ENCODE data around the gene DOK3.

Gene DOK3

DNA sequence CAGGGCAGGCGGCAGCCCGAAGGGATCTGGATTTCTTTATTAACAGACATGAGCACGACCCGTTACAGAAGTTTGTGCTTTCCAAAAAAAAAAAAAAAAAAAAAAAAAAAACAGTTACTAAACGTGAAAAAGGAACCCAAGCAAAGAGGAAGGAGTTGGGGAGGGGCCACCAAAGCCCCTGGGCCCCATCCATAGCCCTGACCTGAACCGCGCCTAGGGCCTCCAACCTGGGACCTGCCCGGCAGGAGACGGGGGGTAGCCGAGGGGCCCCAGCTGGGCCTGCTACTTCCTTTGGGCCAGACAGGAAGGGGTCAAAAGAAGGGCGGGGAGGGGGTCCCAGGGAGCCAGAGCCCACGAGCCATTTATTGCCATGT is 53.0 kb downstream of the DOK3 start:
- TF ChIP-seq, protein P1, sequence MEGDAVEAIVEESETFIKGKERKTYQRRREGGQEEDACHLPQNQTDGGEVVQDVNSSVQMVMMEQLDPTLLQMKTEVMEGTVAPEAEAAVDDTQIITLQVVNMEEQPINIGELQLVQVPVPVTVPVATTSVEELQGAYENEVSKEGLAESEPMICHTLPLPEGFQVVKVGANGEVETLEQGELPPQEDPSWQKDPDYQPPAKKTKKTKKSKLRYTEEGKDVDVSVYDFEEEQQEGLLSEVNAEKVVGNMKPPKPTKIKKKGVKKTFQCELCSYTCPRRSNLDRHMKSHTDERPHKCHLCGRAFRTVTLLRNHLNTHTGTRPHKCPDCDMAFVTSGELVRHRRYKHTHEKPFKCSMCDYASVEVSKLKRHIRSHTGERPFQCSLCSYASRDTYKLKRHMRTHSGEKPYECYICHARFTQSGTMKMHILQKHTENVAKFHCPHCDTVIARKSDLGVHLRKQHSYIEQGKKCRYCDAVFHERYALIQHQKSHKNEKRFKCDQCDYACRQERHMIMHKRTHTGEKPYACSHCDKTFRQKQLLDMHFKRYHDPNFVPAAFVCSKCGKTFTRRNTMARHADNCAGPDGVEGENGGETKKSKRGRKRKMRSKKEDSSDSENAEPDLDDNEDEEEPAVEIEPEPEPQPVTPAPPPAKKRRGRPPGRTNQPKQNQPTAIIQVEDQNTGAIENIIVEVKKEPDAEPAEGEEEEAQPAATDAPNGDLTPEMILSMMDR (IDR thresholded peaks at IDR 0.05; ENCODE audit: borderline replicate concordance, insufficient read depth, low read depth, low read length), result no peak
- H3K4me3 ChIP-seq (ENCODE audit: low read depth, low read length), result no peak overlapping the region

DNA sequence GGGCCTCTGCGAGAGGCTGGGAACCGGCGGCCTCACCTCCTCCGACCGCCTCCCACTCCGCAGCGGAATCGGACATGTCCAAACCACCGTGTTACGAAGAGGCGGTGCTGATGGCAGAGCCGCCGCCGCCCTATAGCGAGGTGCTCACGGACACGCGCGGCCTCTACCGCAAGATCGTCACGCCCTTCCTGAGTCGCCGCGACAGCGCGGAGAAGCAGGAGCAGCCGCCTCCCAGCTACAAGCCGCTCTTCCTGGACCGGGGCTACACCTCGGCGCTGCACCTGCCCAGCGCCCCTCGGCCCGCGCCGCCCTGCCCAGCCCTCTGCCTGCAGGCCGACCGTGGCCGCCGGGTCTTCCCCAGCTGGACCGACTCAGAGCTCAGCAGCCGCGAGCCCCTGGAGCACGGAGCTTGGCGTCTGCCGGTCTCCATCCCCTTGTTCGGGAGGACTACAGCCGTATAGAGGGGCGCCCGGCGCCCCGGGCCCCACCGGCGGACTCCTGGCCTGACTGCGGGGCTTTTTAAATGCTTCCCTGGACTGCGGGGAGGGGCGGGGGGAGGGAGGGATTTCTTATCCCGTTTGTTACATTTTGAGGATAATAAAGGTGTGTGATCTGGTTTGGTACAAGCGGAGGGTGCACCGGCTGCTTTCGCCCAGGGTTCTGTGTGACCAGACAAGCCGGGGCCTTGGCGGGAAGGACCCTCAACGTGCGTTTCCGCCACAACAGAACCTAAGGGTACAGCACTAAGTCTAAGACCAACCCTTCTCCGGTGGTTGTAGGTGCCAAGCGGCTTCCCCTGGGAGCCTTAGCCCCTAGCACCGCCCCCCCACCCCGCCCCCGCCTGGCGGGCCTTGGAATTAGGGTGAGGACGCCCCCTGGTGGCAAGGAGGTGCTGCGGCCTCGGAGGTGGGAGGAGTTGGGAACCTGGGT is 53.7 kb downstream of the DOK3 start:
- H3K4me3 ChIP-seq (ENCODE audit: low read depth, low read length), result peak overlapping the region; percentile 76
- TF ChIP-seq, protein P1 (IDR thresholded peaks at IDR 0.05; ENCODE audit: borderline replicate concordance, insufficient read depth, low read depth, low read length), result peak; percentile 98

- TF ChIP-seq, protein P1 (IDR thresholded peaks at IDR 0.05; ENCODE audit: borderline replicate concordance, insufficient read depth, low read depth, low read length), result peak; percentile 88
- peak overlapping the region; percentile 76 for H3K4me3 ChIP-seq (ENCODE audit: low read depth, low read length)
Measured at GRCh38 chr5:177455036-177455660, 54.5 kb downstream of the DOK3 start.

DNA sequence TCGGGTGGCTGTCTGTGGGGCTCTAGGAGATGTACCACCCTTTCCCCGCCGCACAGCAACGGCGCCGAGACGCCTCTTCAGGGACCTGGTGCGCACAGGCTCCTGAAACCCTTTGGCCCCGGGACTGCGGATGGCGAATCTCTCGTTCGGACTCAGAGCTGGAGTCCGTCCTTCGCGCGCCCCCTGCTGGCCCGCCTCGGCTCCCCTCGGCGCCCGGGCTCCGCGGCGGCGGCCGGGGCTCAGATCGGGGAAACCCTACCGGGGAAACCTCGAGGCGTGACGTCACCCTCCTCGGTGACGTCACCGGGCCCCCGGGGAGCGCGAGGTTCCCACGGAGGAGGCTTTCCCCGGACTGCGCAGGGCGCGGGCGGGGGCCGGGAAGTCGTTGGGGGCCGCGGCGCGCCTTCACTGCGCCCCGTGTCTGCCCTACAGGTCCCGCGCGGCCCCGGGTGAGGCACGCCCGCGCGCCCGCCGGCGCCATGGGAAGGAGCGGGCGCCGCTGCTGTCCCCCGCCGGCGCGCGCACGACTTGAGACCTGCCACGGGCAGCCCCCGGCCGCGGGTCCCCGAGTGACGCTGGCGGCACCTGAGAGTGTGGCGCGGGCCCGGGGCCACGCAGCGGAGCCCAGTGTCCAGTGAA is 55.1 kb downstream of the DOK3 start:
- peak overlapping the region; percentile 76 for H3K4me3 ChIP-seq (ENCODE audit: low read depth, low read length)
- TF ChIP-seq, protein P1 (IDR thresholded peaks at IDR 0.05; ENCODE audit: borderline replicate concordance, insufficient read depth, low read depth, low read length), result peak; percentile 88

DNA sequence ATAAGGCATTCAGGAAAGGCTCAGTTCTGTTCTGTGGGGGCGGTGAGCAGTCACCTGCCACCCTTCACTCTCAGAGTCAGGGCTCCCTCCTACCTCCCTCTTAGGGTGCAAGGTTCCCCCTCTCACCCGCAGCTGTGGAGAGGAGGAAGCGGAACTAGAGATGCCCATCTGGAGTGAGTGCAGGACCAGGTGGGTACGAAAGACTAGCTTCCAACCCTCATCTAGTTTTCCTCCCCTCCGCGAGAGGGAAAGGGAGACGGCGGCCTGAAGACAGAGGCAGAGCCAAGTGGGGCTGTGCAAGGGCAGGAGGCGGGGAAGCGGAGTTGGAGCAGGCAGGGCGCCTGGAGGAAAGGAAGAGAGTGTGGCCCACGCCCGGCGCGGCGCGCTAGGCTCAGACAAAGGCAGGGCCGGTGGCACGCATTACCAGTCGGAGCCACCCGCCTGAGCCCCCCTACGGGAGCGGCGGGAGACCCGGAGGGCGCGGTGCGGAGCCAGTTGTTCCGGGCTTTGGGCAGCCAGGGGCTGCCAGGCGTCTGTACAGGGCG is 55.7 kb downstream of the DOK3 start:
- H3K4me3 ChIP-seq (ENCODE audit: low read depth, low read length), result peak overlapping the region; percentile 76
- TF ChIP-seq, protein P1 (IDR thresholded peaks at IDR 0.05; ENCODE audit: borderline replicate concordance, insufficient read depth, low read depth, low read length), result no peak

- H3K4me3 ChIP-seq (ENCODE audit: low read depth, low read length), result no peak overlapping the region
- TF ChIP-seq, protein P1 (IDR thresholded peaks at IDR 0.05; ENCODE audit: borderline replicate concordance, insufficient read depth, low read depth, low read length), result no peak
Measured at GRCh38 chr5:177452688-177453638, 56.7 kb downstream of the DOK3 start.
